GM20431 (cell line): ENCODE data around the gene PLXNA2.

Source experiments
- in situ Hi-C: fragments of 300-500 bp; cut with MseI, MboI; formaldehyde crosslinking; loops from one replicate; pipeline ENCODE4 v1.15.0; 2020; ENCODE audit warnings: low sequenced_read_pairs; ENCODE audit not compliant: unreplicated experiment

PLXNA2 gene

DNA sequence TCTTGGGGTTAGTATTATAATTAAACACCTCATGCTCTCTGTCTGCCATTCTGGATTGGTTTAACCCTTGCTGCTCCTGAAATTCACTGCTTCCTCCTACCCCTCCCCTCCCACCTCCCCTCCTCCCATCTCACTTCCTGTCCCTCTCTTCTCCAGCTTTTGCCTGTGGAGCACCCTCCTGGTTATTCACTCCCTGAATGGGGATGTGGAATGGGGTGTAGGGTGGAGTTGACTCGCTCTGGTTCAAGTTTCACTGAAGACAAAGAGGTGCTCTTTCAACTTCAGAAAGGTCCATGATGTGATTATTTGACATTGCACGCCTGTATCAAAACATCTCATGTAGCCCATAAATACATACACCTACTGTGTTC, 160.5 kb downstream of the PLXNA2 start:
- in situ Hi-C loops = no loop called here

DNA sequence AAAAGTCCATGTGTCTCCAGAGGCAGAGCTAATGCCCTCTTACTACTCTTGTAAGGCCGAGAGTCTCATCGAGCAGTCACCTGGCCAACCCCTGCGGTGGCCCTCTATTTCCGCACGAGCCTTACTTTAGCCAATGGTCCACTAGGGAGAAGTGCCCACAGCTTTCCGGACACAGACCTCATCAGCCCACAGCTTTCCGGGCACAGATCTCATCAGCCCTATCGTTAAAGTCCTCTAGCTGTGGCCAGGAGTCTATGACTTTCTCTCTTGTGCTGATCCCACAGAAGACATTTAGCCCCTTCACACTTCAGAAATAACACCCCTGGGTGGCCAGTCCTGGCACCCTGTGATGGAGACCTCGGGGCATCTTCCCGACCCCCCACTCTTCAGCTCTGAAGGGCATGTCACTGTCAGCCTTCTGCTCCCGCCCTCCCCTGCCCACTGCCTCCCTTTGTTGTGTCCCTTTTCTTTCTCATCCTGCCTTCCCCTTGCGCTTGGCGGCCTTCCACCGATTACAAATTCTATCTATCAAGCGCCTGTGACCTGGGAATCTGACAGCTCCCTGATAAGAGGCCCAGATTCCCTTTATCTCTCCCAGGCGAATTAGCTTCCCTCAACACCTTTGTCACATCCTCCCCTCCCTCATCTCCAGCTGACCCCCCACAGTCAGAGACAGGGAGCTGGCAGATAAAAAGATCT, 161.0 kb downstream of the PLXNA2 start:
- in situ Hi-C loops = no loop called here

DNA sequence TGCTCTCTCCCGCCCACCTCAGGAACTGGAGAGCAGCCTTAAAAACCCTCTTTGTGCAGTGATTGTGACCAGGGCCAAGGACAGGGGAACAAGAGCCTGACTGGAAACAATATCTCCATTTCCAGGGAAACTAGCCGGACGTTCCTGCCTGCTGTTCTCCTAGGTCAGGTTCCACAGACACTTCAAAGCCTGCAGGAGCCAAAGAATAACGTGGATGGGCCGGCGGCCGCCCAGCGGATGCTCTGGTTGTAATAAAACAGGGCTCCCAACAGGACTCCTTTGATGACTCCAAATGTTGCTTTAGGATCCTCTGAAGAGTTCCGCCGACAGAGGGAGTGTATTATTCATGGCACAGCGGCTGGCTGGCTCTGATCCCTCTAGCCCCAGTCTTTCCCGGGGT, 162.2 kb downstream of the PLXNA2 start:
- in situ Hi-C loops = no loop called here

DNA sequence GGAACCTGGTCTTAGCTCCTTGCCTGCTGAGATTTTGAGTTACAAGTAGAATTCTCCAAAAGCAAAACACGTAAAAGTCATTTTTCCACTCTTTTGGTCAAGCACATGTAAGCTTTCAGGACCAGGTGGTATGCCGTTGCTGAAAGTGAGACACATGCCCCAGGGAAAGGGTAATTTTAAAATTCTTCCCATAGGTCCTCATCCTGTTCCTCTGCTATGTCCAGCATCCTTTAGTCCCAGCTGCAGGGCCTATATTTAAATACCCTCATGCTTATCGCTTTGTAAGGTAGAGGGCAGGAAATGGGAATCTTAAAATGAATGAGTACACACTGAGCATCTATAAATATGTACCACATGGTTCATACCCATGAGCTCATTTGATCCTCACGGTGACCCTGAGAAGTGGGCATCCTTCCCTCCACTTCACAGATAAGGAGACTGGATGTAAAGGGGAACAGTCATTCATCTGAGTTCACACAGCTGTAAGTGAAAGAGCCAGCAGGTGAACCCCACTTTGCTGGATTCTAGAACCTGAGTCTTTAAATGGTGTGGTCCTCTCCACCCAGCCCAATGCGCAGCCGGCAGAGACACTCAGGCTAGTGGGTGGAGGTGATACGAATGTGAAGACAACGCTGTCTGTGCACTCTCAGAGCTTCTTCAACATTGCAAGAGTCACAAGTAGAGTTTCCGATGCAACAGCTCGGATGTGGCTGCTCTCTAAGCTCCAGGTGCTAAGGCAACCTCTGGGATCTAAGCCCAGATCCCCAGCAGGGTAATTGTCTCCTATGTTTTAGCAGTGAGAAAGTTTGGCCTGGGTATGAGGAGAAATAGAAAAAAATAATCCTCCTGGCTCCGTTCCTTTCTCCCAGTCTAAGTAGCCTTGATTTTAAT, 163.5 kb downstream of the PLXNA2 start:
- in situ Hi-C loops = no loop called here

DNA sequence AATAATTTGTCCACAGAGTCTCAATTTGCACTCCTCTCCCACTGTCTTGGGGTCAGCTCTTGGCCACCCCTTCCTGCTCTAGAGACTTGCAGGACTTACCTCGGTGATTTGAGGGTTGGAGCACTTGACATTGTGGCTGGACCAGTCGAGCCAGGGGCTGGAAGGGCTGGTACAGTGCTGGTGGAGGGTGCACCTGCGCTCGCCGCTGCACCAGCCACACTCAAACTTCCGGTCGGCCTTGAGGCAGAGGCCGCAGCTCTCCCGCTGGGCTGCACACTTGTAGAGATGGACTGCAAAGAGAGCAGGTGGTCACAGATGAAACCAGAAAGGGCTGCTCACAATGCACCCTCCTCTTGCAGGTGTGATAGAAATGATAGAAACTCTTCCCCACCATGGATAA, 165.0 kb downstream of the PLXNA2 start:
- in situ Hi-C loops = no loop called here

DNA sequence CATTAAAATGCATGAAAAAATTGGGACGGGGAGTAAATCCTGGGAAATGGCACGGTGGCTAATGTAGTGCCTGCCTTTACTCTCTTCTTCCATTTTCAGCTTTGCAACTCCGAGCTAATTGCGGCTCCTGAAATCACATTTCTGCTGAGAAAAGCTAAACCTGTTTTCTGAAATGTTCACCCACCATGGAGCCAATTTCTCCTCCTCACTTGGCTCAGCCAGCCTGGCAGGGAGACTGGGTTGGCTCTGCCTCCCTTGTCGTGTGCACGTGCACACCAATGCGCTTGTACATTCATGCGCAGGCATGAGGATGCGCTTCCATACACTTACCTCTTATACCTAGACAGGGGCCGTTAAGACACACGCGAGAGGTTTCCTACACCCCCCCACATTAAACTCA, 165.4 kb downstream of the PLXNA2 start:
- in situ Hi-C loops = no loop called here

DNA sequence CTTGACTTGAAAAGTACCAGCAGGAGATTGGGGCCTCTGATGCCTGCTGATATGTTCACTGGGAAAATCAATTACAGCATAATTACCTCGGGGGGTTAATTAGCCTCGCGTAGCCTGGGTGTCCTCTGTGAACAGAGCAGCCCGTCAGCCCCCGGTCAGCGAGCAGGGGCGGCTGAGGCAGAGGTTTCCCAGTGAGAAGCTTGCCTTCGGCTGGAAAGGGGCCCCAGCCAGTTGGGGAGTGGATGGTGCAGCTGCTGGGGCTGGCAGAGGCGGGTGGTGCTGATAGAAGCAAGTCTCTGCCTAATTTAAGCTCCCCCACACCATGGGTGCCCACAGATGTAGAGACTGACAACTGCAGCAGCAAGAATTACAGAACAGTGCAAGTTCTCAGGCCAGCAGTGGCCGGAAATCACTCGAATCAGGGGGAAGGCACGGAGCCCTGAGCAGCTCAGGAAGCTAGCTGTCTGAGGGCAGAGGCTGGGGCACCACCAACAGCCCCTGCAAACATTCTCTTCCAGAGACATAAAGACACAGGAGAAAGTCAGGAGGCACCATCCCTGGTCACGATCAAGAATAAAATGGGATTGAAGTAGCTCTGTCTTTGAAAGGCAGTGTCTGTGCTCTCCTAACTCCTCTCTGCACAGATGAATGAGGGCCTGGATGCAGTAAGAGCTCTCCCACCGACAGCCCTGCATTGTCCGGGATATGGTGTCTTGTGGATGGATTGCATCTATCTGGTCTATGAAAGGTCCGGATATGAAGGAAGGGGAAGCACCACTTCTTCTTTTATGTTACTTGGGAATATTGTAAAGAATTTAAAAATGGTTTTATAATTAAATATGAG, 166.7 kb downstream of the PLXNA2 start:
- in situ Hi-C loops = no loop called here

DNA sequence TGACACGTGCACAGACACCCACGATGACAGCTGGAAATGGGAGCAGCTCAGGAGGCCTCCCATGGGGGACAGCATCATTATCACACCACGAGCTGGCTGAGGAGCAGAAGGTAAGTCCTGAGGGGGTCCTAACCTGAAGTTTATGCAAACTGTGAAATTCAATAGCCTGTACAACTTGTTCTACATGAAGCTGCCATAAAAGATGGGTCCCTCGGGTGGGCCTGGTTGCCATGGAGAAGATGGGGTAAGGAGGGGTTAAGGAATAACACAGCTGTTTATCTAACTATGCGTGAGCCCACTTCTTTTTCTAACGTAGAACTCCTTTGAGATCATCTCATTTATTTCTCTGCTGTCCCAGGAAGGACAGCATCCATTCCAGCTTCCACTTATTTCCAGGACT, 169.8 kb downstream of the PLXNA2 start:
- in situ Hi-C loops = no loop called here

DNA sequence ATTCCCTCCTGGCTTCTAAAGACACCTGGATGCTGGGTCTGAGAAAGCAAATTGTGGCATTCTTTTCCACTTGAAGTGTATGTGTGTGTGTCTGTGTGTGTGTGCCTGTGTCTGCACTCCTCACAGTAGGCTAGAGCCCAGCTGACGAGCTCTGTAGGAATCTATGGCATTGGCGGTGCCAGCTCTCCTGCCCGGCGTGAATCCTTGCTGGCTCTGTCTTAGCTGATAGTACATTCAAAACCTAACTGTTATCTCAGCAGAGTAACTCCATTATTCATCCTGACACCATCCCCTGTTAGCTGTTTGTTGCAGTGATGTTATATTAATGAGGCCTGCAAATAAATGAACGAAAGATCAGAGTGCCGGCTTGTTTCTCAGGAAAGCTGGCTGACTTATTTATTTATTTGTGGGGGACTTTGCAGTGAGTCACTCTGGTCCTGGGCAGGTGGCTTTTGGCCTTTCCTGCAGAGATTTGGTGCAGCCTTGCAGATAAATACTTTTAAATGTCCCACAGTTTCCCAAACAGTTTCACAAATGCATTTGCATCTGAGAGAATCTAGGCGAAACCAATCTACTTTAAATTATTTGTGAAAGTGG, 172.7 kb downstream of the PLXNA2 start:
- in situ Hi-C loops = no loop called here

DNA sequence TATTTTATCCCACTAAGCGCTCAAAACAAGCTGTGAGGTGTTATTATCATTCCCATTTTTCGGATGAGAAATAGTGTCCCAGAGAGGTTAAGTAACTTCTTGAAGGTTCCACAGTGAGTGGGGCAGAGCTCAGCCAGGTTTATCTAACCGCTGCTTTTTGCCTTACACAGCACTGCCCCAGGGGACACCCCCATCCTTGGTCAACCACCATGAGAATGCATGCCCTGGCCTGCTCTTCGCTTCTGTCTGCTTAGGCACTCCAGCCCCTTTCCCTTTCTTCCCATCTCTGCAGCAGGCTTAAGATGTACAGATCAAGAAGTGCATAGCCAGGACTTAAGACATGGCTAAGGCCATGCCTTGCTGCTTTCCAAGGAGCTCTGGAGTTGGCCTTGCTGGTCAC, 174.3 kb downstream of the PLXNA2 start:
- in situ Hi-C loops = no loop called here

DNA sequence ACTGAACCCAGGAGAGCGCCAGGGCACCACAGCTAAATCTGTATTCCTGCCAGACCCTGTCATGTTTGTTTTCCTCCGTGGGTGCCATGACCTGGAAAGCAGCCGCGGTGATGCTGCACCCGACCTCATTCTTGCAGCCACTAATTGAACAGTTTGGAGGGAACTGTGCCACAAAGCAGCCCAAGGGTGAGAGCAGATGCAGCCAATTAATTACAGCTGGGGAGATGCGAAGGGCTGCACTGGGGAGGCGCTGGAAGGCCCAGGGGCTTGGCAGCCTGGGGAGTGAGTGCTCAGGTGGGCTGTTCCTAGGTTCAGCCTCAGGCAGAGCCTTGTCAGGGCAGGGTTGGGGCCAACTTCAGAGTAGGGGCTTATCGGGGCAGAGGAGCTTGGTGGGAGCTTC, 174.9 kb downstream of the PLXNA2 start:
- in situ Hi-C loops = no loop called here

DNA sequence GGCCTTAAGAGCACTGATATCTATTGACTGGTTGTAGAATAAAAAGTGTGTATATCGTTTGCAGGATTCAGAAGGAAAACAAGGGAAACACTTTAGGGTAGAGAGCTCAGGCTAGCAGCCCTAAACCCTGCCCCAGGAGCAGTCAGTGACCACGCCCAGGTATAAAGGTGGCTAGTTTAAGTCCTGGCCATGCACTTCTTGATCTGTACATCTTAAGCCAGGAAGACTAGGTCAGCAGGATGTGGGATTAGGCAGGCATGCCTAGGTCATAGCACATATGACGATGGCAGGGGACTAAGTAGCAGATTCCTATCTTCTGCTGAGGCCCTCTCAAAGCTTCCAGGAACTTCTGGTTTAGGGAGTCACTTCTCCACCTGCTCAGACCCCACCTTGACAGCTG, 175.3 kb downstream of the PLXNA2 start:
- in situ Hi-C loops = no loop called here

DNA sequence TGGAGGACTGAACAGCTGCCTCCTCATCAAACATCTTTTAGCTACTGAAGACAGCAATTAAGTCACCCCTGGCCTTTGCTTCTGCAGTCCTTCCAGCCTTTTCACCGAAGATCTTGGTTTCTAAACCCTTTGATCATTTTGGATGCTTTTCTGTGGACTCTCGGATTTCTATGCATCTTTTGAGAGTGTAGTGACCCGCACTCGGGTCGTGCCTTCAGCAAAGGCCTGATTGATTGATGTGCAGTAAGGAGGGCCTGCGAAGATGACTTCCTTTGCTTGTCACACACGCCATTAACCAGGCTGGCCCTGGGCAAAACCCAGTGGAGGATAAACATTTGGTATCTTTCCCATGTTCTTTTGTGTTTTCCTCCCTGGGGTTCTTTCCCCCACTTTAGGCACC, 175.8 kb downstream of the PLXNA2 start:
- in situ Hi-C loops = no loop called here

DNA sequence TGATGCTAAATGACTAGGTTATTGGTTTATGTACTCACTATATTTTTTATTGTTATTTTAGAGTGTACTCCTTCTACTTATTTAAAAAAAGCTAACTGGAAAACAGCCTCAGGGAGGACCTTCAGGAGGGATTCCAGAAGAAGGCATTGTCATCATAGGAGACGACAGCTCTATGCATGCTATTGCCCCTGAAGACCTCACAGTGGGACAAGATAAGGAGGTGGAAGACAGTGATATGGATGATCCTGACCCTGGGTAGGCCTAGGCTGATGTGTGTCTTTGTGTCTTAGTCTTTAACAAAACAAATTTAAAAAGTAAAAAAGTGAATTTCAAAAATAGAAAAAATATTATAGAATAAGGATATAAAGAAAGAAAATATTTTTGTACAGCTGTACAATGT, 177.6 kb downstream of the PLXNA2 start:
- in situ Hi-C loops = no loop called here

DNA sequence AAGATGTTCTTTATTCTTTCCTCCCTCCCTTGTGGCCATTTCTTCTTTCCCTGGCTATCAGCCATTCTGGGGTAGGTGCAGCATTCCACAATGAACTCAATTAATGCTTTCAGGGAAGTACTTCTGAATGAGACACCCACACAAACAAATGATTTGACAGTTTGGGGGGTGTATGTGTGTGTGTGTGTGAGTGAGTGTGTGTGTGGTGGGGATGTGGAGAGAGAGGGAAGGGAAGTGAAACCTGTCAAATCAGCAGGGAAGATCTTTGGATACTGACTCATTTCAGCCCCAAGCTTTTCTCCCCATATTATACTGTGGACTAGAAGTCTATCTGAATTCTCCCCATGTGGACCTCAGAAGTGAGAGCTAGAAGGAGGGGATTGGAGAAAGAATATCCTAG, 178.3 kb downstream of the PLXNA2 start:
- in situ Hi-C loops = no loop called here

DNA sequence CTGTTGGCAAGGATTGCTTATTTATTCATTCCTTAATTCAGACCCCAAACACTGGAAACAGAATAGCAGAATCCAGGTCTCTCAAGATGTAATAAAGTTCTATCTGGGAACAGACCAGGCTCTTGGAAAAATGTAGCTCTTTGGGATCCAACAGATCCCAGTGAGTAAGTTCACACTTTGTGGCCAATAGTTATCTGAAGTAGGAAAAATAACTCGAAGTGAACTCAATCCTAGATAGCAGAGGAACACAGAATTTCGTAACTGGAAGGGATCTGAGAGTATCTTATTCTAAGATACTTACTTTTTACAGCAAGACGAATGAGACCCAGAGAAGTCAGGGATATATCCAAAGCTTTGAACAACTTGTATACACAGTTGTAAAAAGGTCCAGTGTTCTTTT, 182.6 kb downstream of the PLXNA2 start:
- in situ Hi-C loops = no loop called here

DNA sequence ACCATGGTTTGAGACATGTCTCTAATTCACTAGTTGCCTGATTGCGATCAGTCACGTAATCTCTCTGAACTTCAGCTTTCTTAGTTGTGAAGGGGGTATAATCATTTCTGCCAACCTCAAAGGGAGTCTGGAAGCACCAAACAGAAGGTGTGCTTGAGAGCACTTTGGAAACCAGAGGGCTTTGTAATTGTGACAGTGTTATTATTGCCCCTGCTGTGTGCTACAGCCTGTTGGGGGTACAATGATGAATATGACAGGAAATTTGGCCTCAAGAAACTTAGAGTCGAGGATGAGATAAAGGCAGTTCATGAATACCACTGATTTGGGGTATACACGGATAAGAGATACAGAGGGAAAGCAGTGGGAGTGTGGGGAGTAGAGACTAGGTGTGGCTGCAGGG, 183.1 kb downstream of the PLXNA2 start:
- in situ Hi-C loops = no loop called here

DNA sequence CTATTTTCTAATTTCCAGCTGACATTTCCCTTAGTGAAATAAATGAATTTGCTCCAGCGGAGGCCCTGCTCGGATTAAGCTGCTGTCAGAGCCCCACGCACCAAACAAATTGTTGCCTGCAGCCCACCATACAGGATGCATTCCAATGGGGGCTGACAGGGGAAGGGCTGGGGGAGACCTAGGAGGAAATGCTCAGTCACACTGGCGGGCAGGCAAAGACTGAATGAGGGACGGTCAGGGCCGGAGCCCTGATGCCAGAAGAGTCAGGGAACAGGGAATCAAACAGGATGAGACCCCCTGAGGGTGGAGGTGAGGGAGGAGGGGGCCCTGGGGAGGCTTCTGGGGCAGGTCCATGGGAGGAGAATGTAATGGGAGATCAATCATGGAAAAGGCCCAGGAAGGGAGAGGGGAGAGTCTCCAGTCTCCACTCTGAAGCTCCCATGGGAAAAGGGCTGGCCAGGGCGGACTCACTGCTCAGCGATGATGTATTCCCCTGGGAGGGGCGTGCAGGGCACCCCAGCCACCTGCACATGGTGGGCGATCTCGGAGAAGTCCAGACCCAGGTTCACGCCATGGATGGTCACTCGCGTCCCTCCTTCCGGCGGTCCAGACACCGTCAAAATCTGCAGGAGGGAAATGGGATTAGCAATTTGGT, 183.8 kb downstream of the PLXNA2 start:
- in situ Hi-C loops = no loop called here

DNA sequence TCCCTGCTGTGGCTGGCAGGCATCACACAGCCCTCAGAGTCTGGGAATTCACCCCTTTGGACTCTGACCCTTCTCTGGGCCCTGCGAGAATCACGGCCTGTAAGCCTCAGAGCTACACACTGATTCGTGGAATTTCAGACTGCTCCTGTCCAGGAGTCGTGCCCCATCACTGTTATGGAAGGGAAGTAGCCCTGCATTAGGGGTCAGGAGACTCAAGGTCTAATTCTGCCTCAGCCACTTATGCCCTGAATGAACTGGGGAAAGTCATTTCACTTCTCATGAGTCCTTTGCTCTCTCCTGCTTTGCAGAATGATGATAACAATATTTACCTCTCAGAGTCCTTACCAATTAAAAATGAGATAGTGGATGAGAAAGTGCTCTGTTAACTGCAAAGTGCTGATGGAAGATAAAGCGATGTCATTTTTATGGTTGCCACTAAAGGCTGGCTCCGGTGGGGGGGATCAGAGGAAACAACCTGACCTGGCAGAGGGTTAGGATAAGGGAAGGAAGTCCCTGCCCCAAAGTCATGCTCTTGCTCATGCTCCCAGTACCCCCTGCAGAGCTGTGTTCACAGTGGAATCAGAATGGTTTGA, 184.7 kb downstream of the PLXNA2 start:
- in situ Hi-C loops = no loop called here

DNA sequence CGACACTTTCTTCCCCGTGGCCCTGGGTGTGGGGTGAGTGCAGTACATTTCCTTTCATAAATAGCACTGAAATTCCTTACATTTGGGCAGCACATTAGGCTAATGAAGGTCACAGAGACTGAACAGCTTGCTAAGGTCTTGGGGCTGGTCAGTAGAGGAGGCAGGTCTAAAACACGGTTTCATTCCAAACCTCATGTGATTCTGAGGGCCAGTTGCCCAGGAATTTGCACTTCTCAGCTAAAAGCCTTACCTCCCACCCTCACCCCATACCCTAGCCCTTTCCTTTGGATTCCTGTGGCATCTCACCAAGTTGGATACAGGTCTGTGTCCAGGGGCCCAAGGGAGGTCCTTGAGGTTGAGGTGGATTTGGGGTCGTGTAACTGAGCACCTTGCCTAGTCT, 185.4 kb downstream of the PLXNA2 start:
- in situ Hi-C loops = no loop called here
